A673 (cell line): ENCODE data around the gene BRD7. TPM values are rescaled to one million over a fixed set of nuclear protein-coding genes. Genes with fewer than 3 reads are reported as not detected.

ENCODE experiments used
- BruUV-seq: library from RNA; stranded (reverse); fragments of 400-500 nt; replicated peaks from 2 replicates; lab custom pipeline; 2021; lab: Mats Ljungman, UMichigan
- CTCF ChIA-PET: fragments of 300-600 bp; sonication (Branson Sonifier 250); formaldehyde crosslinking; loops from one replicate; lab custom pipeline; 2022; ENCODE audit warnings: antibody characterized with exemption; lab: Charles Lee
- POLR2A ChIA-PET: fragments of 300-600 bp; sonication (Branson Sonifier 250); formaldehyde crosslinking; loops from one replicate; lab custom pipeline; 2022; ENCODE audit warnings: antibody characterized with exemption; ENCODE audit not compliant: low non-redundant PET; lab: Charles Lee
- DNase-seq: peaks from one replicate; pipeline ENCODE4 v3.0.0-alpha.2; 2015; ENCODE audit warnings: low spot score
- H3K27ac ChIP-seq: fragments of 200-600 bp; sonication (generic); 2 replicates; pipeline ENCODE4 v1.5.1; 2016; ENCODE audit warnings: mixed run types, low read depth, mild to moderate bottlenecking, mixed read lengths, antibody characterized with exemption, low read length; ENCODE audit not compliant: poor library complexity, severe bottlenecking
- H3K27me3 ChIP-seq: fragments of 200-600 bp; sonication (generic); replicated peaks from 2 replicates; pipeline ENCODE4 v1.6.1; 2017; ENCODE audit warnings: mixed run types, low read depth, mild to moderate bottlenecking, mixed read lengths, antibody characterized with exemption, low read length; ENCODE audit not compliant: insufficient read depth, poor library complexity
- H3K36me3 ChIP-seq: fragments of 200-600 bp; sonication (generic); 2 replicates; pipeline ENCODE4 v1.6.1; 2016; ENCODE audit warnings: mixed run types, mild to moderate bottlenecking, mixed read lengths, antibody characterized with exemption, low read length; ENCODE audit not compliant: insufficient read depth, poor library complexity, severe bottlenecking
- H3K4me1 ChIP-seq: fragments of 200-600 bp; sonication (generic); 2 replicates; pipeline ENCODE4 v1.6.1; 2017; ENCODE audit warnings: mixed run types, mild to moderate bottlenecking, mixed read lengths, antibody characterized with exemption, low read length; ENCODE audit not compliant: insufficient read depth, poor library complexity, severe bottlenecking
- H3K4me3 ChIP-seq: fragments of 200-600 bp; sonication (generic); 2 replicates; pipeline ENCODE4 v1.5.1; 2016; ENCODE audit warnings: low read depth, mixed run types, mild to moderate bottlenecking, mixed read lengths, low read length; ENCODE audit not compliant: poor library complexity, severe bottlenecking
- H3K9me3 ChIP-seq: fragments of 200-600 bp; sonication (generic); 2 replicates; pipeline ENCODE4 v1.6.1; 2016; ENCODE audit warnings: mixed run types, low read depth, mild to moderate bottlenecking, mixed read lengths, antibody characterized with exemption, low read length; ENCODE audit not compliant: poor library complexity, severe bottlenecking
- EZH2 ChIP-seq: fragments of 200-600 bp; sonication (generic); IDR thresholded peaks from 2 replicates; pipeline ENCODE4 v1.6.1; 2017; ENCODE audit warnings: borderline replicate concordance, low read depth, mild to moderate bottlenecking, mixed read lengths, antibody characterized with exemption, low read length; ENCODE audit not compliant: poor library complexity, severe bottlenecking
- intact Hi-C: fragments of 100-400 bp; cut with micrococcal nuclease; formaldehyde crosslinking; loops from one replicate; pipeline ENCODE4 v1.10.0; 2022; ENCODE audit not compliant: unreplicated experiment
- total RNA-seq: library from RNA; stranded (reverse); gene quantifications from 2 replicates; pipeline ENCODE4 v1.2.3, GENCODE V29; 2021
- TF ChIP-seq, protein P1 (sequence below): fragments of 300-800, 200-600 bp; sonication (generic); conservative IDR thresholded peaks from 2 replicates; pipeline ENCODE4 v1.5.1; 2017; ENCODE audit warnings: low read depth, mild to moderate bottlenecking, antibody characterized with exemption, low read length, moderate library complexity, mixed read lengths

BRD7 gene
- total RNA-seq, 1 experiment from 2014 or later, result 93.0 TPM

DNA sequence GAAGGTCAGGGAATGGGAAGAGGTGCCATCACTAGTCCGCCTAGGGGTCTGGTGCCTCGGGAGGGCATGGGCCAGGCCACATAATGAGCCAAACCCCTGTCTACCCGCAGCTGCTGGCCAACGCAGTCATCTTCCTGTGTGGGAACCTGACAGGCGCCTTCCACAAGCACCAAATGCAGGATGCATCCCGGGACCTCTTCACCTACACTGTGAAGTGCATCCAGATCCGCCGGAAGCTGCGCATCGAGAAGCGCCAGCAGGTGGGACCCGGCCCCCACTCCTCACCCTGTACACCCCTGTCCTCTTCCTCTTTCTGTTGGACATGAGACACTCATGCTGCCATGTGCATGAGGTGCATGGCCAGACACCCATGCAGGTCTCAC, 76.2 kb downstream of the BRD7 start:
- no peak for TF ChIP-seq EZH2
- TF ChIP-seq, protein P1, sequence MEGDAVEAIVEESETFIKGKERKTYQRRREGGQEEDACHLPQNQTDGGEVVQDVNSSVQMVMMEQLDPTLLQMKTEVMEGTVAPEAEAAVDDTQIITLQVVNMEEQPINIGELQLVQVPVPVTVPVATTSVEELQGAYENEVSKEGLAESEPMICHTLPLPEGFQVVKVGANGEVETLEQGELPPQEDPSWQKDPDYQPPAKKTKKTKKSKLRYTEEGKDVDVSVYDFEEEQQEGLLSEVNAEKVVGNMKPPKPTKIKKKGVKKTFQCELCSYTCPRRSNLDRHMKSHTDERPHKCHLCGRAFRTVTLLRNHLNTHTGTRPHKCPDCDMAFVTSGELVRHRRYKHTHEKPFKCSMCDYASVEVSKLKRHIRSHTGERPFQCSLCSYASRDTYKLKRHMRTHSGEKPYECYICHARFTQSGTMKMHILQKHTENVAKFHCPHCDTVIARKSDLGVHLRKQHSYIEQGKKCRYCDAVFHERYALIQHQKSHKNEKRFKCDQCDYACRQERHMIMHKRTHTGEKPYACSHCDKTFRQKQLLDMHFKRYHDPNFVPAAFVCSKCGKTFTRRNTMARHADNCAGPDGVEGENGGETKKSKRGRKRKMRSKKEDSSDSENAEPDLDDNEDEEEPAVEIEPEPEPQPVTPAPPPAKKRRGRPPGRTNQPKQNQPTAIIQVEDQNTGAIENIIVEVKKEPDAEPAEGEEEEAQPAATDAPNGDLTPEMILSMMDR, result no peak
- intact Hi-C loops, result no loop called here
- ChIA-PET POLR2A (no interaction called here), CTCF (no interaction called here)
- Histone ChIP-seq H3K27me3 (no peaks in the 10 kb centered on the region), H3K36me3 (no peaks in the 10 kb centered on the region), H3K9me3 (no peaks in the 10 kb centered on the region), H3K4me3 (no peak overlapping the region), H3K27ac (no peak overlapping the region), H3K4me1 (no peaks in the 10 kb centered on the region)
- no TSS peak for BruUV-seq
- DNase-seq, result no peak

DNA sequence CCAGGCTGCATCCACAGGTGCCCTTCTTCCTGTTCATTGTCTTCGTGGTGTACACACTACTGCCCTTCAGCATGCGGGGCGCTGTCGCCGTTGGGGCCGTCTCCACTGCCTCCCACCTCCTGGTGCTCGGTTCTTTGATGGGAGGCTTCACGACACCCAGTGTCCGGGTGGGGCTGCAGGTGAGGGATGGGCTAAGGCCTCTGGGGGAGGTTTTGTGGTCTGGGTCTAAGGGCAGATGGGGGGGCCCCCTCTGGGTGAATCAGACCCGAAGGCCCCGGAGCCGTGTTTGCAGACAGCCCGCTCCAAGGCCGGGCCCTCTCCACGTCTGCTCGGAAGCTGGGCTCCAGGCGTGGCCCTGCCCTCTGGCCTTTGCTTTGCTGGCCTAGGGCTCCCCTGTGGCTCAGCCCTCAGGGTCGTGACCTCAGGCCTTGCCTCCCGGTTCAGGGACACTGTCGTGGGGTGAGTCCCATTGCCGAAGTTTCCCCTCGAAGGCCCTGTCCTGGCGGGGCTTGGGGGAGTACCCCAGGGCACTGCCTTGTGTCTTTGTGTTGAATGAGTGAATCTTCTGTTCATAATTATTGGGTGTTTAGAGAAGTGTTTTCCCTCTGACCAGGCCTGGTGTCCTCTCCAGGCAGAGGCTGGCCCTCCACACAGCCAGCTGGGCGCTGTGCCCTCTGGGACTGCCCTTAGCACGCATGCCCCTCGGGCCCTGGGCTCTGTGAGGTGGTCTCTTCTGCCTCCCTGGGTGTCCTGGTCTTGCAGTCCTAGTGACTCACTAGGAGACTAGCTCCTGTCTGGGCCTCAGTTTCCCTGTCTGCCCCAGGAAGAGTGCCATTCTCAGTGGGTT, 76.8 kb downstream of the BRD7 start:
- Histone ChIP-seq H3K4me3 (no peak overlapping the region), H3K27ac (no peak overlapping the region), H3K4me1 (no peaks in the 10 kb centered on the region), H3K27me3 (no peaks in the 10 kb centered on the region), H3K9me3 (no peaks in the 10 kb centered on the region), H3K36me3 (no peaks in the 10 kb centered on the region)
- intact Hi-C loops, result no loop called here
- CTCF ChIA-PET, result no interaction called here
- no peak for TF ChIP-seq EZH2
- TF ChIP-seq, protein P1, result no peak
- DNase-seq, result no peak
- BruUV-seq, result no TSS peak
- POLR2A ChIA-PET, result no interaction called here

DNA sequence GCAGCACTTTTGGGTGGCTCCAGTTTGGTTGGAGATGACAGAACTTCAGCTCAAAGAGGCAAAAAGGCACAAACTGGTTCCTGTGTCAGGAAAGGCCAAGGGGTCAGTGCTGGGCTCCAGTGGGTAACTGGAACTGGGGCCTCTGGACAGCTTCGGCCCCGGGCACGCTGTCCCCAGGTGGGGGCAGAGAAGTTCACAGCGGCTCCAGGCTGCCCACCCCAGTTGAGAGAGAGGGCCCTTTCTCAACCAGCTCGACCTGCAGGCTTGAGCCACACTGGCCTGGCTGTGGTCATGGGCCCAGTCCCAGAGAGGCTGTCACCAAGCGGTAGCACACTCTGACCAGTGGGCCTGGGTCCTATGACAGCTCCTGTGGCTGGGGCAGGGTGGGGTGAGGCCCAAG, 77.9 kb downstream of the BRD7 start:
- ChIA-PET CTCF (no interaction called here), POLR2A (no interaction called here)
- no peaks in the 10 kb centered on the region for H3K4me1 ChIP-seq
- BruUV-seq, result no TSS peak
- H3K9me3 ChIP-seq, result no peaks in the 10 kb centered on the region
- no peak for DNase-seq
- TF ChIP-seq, protein P1, result no peak
- TF ChIP-seq EZH2, result no peak
- intact Hi-C loops, result no loop called here
- H3K36me3 ChIP-seq, result no peaks in the 10 kb centered on the region
- no peaks in the 10 kb centered on the region for H3K27me3 ChIP-seq
- no peak overlapping the region for H3K4me3 ChIP-seq
- no peak overlapping the region for H3K27ac ChIP-seq
